ENCODE data around the gene PLAC8.
"Not testable (repeated sequence)": the region's sequence is repeated elsewhere in the genome, so short reads cannot be mapped to it uniquely, and the experiment has no call there.

The PLAC8 gene

GRCh38 chr4:83075311-83076095 is 39.0 kb downstream of the PLAC8 start:
- ATAC-seq = peak; percentile 94
- TF ChIP-seq ZNF8 (CRISPR knock-in tag; IDR thresholded peaks at IDR 0.05) (no peak), TOX (CRISPR knock-in tag; IDR thresholded peaks at IDR 0.05; ENCODE audit: borderline replicate concordance) (0 out of 2 replicates have a peak, but pooled peaks have one; percentile 21), CSDC2 (CRISPR knock-in tag; IDR thresholded peaks at IDR 0.05) (no peak), RARB (CRISPR knock-in tag; IDR thresholded peaks at IDR 0.05) (no peak)

GRCh38 chr4:83074783-83075182 is 39.7 kb downstream of the PLAC8 start:
- ATAC-seq = not testable (repeated sequence)

- TF ChIP-seq TOX (CRISPR knock-in tag; IDR thresholded peaks at IDR 0.05; ENCODE audit: borderline replicate concordance) (no peak), ZFP30 (CRISPR knock-in tag; IDR thresholded peaks at IDR 0.05) (no peak), ZNF70 (CRISPR knock-in tag; IDR thresholded peaks at IDR 0.05) (no peak), OSR1 (CRISPR knock-in tag; IDR thresholded peaks at IDR 0.05) (no peak), CSDC2 (CRISPR knock-in tag; IDR thresholded peaks at IDR 0.05) (no peak), PPARA (CRISPR knock-in tag; IDR thresholded peaks at IDR 0.05; ENCODE audit: borderline replicate concordance) (no peak), SNAI2 (CRISPR knock-in tag; IDR thresholded peaks at IDR 0.05) (no peak), PATZ1 (CRISPR knock-in tag; IDR thresholded peaks at IDR 0.05; ENCODE audit: borderline replicate concordance) (no peak), ZNF8 (CRISPR knock-in tag; IDR thresholded peaks at IDR 0.05) (no peak), ZC3H10 (CRISPR knock-in tag; IDR thresholded peaks at IDR 0.05) (no peak)
- peak; percentile 74 for ATAC-seq
Observed at GRCh38 chr4:83074086-83074704, 40.3 kb downstream of the PLAC8 start.

GRCh38 chr4:83071116-83071515 is 43.4 kb downstream of the PLAC8 start:
- TF ChIP-seq GLIS3 (CRISPR knock-in tag; IDR thresholded peaks at IDR 0.05) = no peak
- no peak for TF ChIP-seq CSDC2 (CRISPR knock-in tag; IDR thresholded peaks at IDR 0.05)
- TF ChIP-seq CREB5 (CRISPR knock-in tag; IDR thresholded peaks at IDR 0.05; ENCODE audit: low read depth) = no peak
- TF ChIP-seq PPARA (CRISPR knock-in tag; IDR thresholded peaks at IDR 0.05; ENCODE audit: borderline replicate concordance) = no peak
- TF ChIP-seq BACH2 (CRISPR knock-in tag; IDR thresholded peaks at IDR 0.05; ENCODE audit: borderline replicate concordance) = no peak
- TF ChIP-seq ZFP3 (CRISPR knock-in tag; IDR thresholded peaks at IDR 0.05) = no peak
- TF ChIP-seq SNAI2 (CRISPR knock-in tag; IDR thresholded peaks at IDR 0.05) = no peak
- TF ChIP-seq ZNF70 (CRISPR knock-in tag; IDR thresholded peaks at IDR 0.05) = no peak
- TF ChIP-seq POU6F1 (CRISPR knock-in tag; IDR thresholded peaks at IDR 0.05; ENCODE audit: borderline replicate concordance, low read depth) = no peak
- TF ChIP-seq TOX (CRISPR knock-in tag; IDR thresholded peaks at IDR 0.05; ENCODE audit: borderline replicate concordance) = no peak
- TF ChIP-seq ZC3H10 (CRISPR knock-in tag; IDR thresholded peaks at IDR 0.05) = no peak
- no peak for TF ChIP-seq OSR1 (CRISPR knock-in tag; IDR thresholded peaks at IDR 0.05)
- TF ChIP-seq RARB (CRISPR knock-in tag; IDR thresholded peaks at IDR 0.05) = no peak
- no peak for TF ChIP-seq TCF4 (CRISPR knock-in tag; IDR thresholded peaks at IDR 0.05; ENCODE audit: borderline replicate concordance)
- no peak for TF ChIP-seq ZNF565 (CRISPR knock-in tag; conservative IDR thresholded peaks at IDR 0.05; ENCODE audit: low read depth)
- TF ChIP-seq ESRRG (CRISPR knock-in tag; IDR thresholded peaks at IDR 0.05) = no peak
- no peak for TF ChIP-seq ISL1 (CRISPR knock-in tag; IDR thresholded peaks at IDR 0.05)
- no peak for TF ChIP-seq ZFP30 (CRISPR knock-in tag; IDR thresholded peaks at IDR 0.05)
- TF ChIP-seq TSHZ2 (CRISPR knock-in tag; IDR thresholded peaks at IDR 0.05) = no peak
- no peak for TF ChIP-seq CSRNP3 (CRISPR knock-in tag; IDR thresholded peaks at IDR 0.05)
- ATAC-seq = no peak
